Loucy (cell line): ENCODE measurements around the gene APOBEC4.

Source experiments
- EZH2phosphoT487 ChIP-seq: fragments of 200-600 bp; IDR thresholded peaks from 2 replicates; pipeline ENCODE4 v1.6.1; 2018; ENCODE audit warnings: antibody characterized with exemption, mild to moderate bottlenecking, moderate library complexity, borderline replicate concordance
- TF ChIP-seq, protein P1 (sequence below): fragments of 200-600 bp; sonication (generic); conservative IDR thresholded peaks from 2 replicates; pipeline ENCODE4 v1.5.1; 2014; ENCODE audit warnings: mild to moderate bottlenecking, antibody characterized with exemption, low read length

DNA sequence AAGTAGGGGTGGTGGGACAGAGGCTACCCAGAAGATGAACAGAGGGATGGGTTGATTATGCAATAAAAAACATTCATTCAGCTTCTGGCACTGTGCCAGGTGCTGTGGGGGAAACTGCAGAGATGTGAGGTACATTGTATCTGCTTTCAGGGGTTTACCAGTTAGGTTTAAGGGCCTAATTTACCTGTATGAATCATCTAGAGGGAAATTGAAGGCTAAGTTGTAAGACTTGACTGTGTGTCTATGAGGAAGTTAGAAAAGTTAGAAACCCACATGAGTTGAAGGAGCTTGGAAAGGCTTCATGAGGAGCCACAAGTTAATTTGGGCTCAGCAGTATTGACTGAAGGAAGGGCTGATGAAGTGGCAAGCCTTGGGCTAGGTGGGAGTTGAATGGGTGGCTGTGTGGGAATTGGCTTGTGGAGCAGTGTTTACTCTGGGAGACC is 36.7 kb upstream of the APOBEC4 start:
- TF ChIP-seq, protein P1, sequence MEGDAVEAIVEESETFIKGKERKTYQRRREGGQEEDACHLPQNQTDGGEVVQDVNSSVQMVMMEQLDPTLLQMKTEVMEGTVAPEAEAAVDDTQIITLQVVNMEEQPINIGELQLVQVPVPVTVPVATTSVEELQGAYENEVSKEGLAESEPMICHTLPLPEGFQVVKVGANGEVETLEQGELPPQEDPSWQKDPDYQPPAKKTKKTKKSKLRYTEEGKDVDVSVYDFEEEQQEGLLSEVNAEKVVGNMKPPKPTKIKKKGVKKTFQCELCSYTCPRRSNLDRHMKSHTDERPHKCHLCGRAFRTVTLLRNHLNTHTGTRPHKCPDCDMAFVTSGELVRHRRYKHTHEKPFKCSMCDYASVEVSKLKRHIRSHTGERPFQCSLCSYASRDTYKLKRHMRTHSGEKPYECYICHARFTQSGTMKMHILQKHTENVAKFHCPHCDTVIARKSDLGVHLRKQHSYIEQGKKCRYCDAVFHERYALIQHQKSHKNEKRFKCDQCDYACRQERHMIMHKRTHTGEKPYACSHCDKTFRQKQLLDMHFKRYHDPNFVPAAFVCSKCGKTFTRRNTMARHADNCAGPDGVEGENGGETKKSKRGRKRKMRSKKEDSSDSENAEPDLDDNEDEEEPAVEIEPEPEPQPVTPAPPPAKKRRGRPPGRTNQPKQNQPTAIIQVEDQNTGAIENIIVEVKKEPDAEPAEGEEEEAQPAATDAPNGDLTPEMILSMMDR, result no peak
- no peak for TF ChIP-seq EZH2phosphoT487
